IPS DF 19.7 (cell line): ENCODE results near the gene BARD1.
A peak's percentile ranks its signal among the peaks of the same experiment; 100 is the strongest.
"Not testable (repeated sequence)": the region's sequence is repeated elsewhere in the genome, so short reads cannot be mapped to it uniquely, and the experiment has no call there.

Source experiments
- DNase-seq: peaks from one replicate; pipeline ENCODE4 v3.0.0-alpha.2; 2013; ENCODE audit warnings: low read depth, low spot score

BARD1 gene

GRCh38 chr2:214808981-214809750 is at the start of gene BARD1:
BARD1 (minus strand) TSS chr2:214809683; CDS start chr2:214809569, 114 bp downstream.
- no peak for DNase-seq

GRCh38 chr2:214856137-214856536 is 46.7 kb upstream of the BARD1 start:
- DNase-seq = no peak

DNA sequence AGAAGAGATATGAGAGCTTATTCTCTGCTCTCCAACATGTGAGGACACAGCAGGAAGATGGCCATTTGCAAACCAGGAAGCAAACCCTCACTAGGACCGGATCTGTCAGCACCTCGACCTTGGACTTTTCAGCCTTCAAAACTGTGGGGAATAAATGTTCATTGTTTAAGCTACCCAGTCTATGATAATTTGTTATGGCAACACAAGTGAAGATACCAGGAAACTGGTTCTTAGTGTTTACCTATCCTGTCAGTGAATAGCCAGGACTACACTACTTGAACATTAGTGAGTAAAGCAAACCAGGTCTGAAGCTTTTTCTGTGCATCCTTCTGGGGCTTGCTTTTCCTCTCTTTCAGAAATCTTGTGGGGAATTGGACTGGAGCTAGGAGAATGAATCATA is 44.4 kb upstream of the BARD1 start:
- no peak for DNase-seq

- no peak for DNase-seq
Measured at GRCh38 chr2:214843823-214844222, 34.3 kb upstream of the BARD1 start.

DNA sequence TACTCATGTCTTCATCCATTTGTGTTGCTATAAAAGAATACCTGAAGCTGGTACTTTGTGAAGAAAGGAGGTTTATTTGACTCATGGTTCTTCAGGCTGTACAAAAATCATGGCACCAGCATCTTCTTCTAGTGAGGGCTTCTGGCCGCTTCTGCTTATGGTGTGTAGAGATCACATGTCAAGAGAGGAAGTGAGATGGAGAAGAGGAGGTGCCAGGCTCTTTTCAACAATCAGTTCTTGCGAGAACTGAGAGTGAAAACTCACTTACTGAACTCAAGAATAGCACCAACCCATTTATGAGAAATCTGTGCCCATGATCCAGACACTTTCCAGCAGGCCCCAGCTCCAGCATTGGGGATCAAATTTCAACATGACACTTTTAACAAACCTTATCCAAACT is 30.0 kb upstream of the BARD1 start:
- DNase-seq = no peak

DNA sequence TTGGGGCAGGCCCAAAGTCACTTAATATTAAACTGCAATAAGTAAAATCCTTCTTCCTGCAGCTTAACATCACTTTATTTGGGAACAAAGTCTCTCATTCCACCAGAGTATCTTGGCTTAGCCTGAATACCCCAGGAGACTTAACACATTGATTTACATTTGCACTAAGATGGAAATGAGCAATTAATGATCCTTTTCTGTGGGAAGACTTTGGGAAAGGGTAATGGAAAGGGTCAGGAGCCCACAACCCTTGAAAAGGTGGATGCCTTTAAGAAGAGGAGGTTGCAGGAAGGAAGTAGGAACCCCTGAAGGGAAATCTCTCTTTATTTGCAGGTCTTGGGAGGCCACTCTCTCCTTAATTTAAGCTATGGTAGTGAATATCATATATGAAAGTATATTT is 28.0 kb upstream of the BARD1 start:
- peak; percentile 75 for DNase-seq

DNA sequence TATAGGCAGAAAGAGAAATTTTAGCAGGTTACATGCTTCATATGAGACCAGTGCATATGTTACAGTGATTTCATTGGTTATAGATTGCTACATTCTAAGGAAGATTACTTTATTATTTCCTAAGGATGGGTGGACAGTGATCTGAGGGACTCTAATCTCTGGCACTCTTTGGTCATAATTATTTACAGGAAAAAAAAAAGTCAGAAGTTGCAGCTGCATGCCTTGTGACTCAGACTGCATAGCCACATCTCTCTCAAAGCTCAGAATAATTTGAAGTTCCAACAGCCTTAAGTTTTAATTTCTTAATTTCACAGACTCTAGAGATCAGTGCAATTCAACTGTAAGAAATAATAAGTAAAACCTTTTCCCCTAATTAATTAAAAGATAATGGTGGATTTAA is 27.1 kb upstream of the BARD1 start:
- DNase-seq = no peak

DNA sequence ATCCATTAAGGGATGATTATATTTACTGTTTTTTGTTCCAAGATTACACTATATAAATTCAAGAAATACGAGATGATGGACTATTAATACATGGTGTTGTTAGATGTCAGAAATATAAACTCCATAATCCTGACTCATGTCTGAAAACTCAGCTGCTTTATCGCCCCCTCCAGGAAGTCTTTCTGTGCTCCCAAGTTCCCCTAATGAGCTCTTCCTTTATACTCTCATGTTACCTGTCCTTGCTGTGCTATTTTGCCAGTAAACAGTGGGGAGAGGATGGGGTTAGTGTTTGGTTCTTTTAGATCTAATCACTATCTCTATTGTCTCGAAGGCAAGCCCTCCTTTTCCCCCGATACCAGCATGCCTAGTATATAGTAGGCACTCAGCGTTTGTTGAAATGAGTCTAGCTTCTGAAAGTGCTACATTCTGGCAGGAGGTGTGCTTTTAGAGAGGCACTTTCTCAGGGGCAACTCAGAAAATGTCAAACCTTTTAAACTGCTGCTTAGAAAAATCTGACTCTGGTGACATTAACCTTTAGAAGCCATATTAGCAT is 21.4 kb upstream of the BARD1 start:
- no peak for DNase-seq

GRCh38 chr2:214816008-214816533 is 6.6 kb upstream of the BARD1 start:
- no peak for DNase-seq

DNA sequence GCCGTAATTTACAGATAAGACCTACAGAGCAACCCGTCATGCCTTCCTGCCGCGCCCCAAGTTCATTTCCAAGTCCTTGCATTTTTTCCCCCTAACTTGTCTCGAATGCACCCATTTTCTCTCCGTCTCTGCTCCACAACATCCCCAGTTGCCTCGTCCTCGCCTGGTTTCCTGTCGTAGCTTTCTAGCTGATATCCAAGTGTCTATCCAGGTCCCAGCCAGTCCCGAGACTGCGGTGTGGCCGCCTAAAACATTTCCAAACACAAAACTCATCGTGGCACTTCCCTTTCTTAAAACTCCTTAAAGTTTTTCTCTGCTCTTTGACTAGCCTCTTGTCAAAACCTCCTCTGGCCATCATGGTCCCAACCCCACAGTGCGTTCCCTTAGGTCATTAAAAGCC is 1.2 kb upstream of the BARD1 start:
- DNase-seq = no peak

DNA sequence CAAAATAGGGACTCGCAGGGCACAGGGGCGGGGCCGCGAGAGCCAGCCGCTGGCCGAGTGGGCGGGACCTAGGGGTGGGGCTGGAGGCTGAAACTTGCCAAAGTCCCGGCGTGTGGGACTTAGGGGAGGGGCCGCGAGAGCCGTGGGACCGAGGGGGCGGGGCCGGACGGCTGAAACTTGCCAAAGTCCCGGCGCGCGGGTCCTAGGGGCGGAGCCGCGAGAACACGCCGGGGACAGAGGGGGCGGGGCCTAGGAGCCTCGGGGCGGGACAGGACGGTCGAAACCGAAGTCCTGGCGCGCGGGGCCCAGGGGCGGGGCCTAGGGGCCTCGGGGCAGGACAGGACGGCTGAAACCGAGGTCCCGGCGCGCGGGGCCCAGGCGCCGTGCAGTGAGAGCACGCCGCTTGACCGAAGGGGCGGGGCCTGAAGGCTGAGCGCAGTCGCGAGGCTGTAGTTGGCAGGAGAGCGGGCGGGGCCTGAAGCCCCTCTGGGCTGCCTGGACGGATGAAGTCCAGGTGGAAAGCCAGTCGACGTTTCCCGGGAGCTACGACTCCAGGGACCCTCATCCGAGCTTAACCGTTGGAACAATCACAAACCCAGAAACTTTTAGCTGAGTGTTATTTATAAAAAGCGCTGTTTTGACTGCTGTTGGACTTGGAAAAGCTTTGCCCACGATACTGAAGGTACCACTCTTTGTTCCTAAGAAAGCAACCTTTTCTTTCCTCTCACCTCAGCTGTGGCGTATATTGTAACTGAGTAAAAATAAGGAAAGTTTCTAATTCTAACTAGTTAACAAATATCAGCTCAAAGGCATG is 475 bp upstream of the BARD1 start:
- peak; percentile 65 for DNase-seq

- DNase-seq = no peak
Measured at GRCh38 chr2:214807653-214808052, 1.8 kb downstream of the BARD1 start.

GRCh38 chr2:214801768-214802397 is 7.6 kb downstream of the BARD1 start:
- no peak for DNase-seq

GRCh38 chr2:214801068-214801467 is 8.4 kb downstream of the BARD1 start:
- no peak for DNase-seq

- DNase-seq = no peak
Measured at GRCh38 chr2:214800180-214800579, 9.3 kb downstream of the BARD1 start.

DNA sequence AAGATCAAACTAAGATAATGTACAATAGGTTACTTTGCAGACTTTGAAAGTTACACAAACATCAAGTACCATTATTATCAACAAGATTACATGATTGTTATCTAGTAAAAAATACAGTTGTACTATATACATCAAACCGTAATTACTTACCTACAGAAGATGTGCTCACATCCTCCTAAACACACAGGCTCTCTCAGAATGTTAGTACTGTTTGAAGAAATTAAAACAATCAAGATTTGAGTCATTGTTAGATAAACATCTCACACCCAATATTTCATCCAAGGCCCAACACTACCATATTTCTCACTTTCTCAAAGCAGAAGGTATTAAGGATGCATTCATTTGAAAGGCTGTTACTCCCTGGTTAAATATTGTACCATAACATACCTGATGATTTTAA is 12.6 kb downstream of the BARD1 start:
- DNase-seq = no peak

GRCh38 chr2:214783181-214783580 is 26.3 kb downstream of the BARD1 start:
- DNase-seq = not testable (repeated sequence)

GRCh38 chr2:214782671-214783070 is 26.8 kb downstream of the BARD1 start:
- no peak for DNase-seq

GRCh38 chr2:214781226-214781625 is 28.3 kb downstream of the BARD1 start:
- DNase-seq = no peak

- DNase-seq = no peak
Measured at GRCh38 chr2:214775971-214776370, 33.5 kb downstream of the BARD1 start.

- DNase-seq = no peak
Measured at GRCh38 chr2:214774108-214774507, 35.4 kb downstream of the BARD1 start.

DNA sequence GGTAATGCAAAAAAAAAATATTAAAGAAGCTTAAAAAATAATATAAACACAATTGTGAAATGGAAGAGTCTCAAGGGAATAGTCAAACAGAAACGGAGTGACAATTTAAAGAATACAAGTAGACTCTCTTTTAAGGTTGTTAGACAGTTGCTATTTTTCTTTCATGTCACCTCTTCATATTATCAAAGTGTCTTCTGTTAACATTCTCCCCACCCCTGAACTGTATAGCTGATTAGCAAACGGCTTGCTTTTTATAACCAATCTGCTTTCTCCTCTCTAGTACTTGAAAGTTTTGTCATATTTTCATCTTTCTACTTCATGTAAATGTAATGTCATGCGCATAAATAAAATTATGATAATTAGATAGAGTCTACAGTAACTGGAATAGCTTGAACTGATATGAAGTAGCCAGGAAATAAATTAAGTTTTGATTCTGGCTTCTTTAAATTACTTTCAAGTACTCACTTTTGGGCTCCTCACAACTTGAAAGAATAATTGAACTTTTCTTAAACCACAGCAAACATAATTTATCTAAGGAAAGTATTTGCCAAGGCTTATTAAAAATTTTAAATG is 37.0 kb downstream of the BARD1 start:
- DNase-seq = no peak
